Endothelial cell of umbilical vein (primary cell): ENCODE measurements around the gene PLXNA4. TPM values are rescaled to one million over a fixed set of nuclear protein-coding genes. Genes with fewer than 3 reads are reported as not detected.

ENCODE experiments used
- BruUV-seq: library from RNA; stranded (reverse); fragments of 400-500 nt; replicated peaks from 2 replicates; lab custom pipeline; 2021; lab: Mats Ljungman, UMichigan
- CTCF ChIA-PET: fragments of 300-600, 350-600 bp; sonication (Branson Sonifier 250); formaldehyde crosslinking; loops from one replicate; lab custom pipeline; 2021; ENCODE audit warnings: antibody characterized with exemption, inconsistent platforms; lab: Charles Lee
- POLR2A ChIA-PET: fragments of 300-600, 350-600 bp; sonication (Branson Sonifier 250); formaldehyde crosslinking; loops from one replicate; lab custom pipeline; 2021; ENCODE audit warnings: antibody characterized with exemption, inconsistent platforms; lab: Charles Lee
- DNase-seq: peaks from one replicate; pipeline ENCODE4 v3.0.0-alpha.2; 2011; ENCODE audit warnings: low read depth, low spot score
- FAIRE-seq: peaks from 2 replicates; lab custom pipeline; 2011; peaks lifted over from hg19 to GRCh38; lab: Jason Lieb, UNC
- H2AFZ ChIP-seq: 2 replicates; pipeline ENCODE4 v1.6.0; 2012; ENCODE audit warnings: low read depth, low read length, control low read depth, inconsistent platforms
- H3K27ac ChIP-seq: 2 replicates; pipeline ENCODE4 v1.5.1; 2011; ENCODE audit warnings: low read depth, mild to moderate bottlenecking, control low read depth, low read length, moderate library complexity; ENCODE audit not compliant: insufficient read depth
- H3K27me3 ChIP-seq, 2 experiments: 2 replicates each; pipeline versions ENCODE4 v1.6.0 to v1.6.1; 2011; ENCODE audit warnings: low read length in 2 of 2, mixed read lengths in 1 of 2; ENCODE audit not compliant: control insufficient read depth in 2 of 2, insufficient read depth in 2 of 2
- H3K36me3 ChIP-seq, 2 experiments: 2 replicates in 1 of 2; 3 replicates in 1 of 2; pipeline ENCODE4 v1.5.1; 2011; ENCODE audit warnings: low read length in 2 of 2, mild to moderate bottlenecking in 1 of 2, moderate library complexity in 1 of 2; ENCODE audit not compliant: control insufficient read depth in 2 of 2, insufficient read depth in 2 of 2; ENCODE audit errors: extremely low read depth in 1 of 2
- H3K4me1 ChIP-seq: 3 replicates; pipeline ENCODE4 v1.5.1; 2011; ENCODE audit warnings: mild to moderate bottlenecking, low read length; ENCODE audit not compliant: control insufficient read depth, insufficient read depth; ENCODE audit errors: extremely low read depth
- H3K4me2 ChIP-seq: 2 replicates; pipeline ENCODE4 v1.6.1; 2011; ENCODE audit warnings: low read length, control low read depth, mixed read lengths; ENCODE audit not compliant: insufficient read depth
- H3K4me3 ChIP-seq, 3 experiments: fragments of 200-600 bp in 1 of 3; sonication (generic), shearing (Covaris generic) in 1 of 3; replicated peaks in 1 of 3; 2 replicates each; pipeline ENCODE4 v1.5.1; 2011 to 2016; ENCODE audit warnings: control low read depth in 3 of 3, low read length in 3 of 3, mild to moderate bottlenecking in 2 of 3, inconsistent platforms in 1 of 3, low read depth in 1 of 3, moderate library complexity in 1 of 3; ENCODE audit not compliant: insufficient read depth in 1 of 3
- H3K79me2 ChIP-seq: 2 replicates; pipeline ENCODE4 v1.6.0; 2012; ENCODE audit warnings: low read length, inconsistent platforms; ENCODE audit not compliant: control insufficient read depth, insufficient read depth
- H3K9ac ChIP-seq: replicated peaks from 2 replicates; pipeline ENCODE3; 2011; ENCODE audit warnings: low read length, control low read depth; ENCODE audit not compliant: insufficient read depth; ENCODE audit errors: extremely low read depth
- H3K9me1 ChIP-seq: replicated peaks from 3 replicates; pipeline ENCODE4 v1.6.0; 2011; ENCODE audit warnings: mild to moderate bottlenecking, low read length; ENCODE audit not compliant: control insufficient read depth, insufficient read depth; ENCODE audit errors: extremely low read depth
- H3K9me3 ChIP-seq: replicated peaks from 2 replicates; pipeline ENCODE4 v1.5.1; 2012; ENCODE audit warnings: low read length, inconsistent platforms; ENCODE audit not compliant: control insufficient read depth, insufficient read depth
- H4K20me1 ChIP-seq: replicated peaks from 2 replicates; pipeline ENCODE3; 2011; ENCODE audit warnings: mild to moderate bottlenecking, low read length; ENCODE audit not compliant: control insufficient read depth, insufficient read depth; ENCODE audit errors: extremely low read depth
- CTCF ChIP-seq, 2 donors: IDR thresholded peaks; 1 replicate in 1 of 2; 2 replicates in 1 of 2; pipeline ENCODE4 v1.5.1; 2011; ENCODE audit warnings: low read length in 2 of 2, mild to moderate bottlenecking in 2 of 2, moderate library complexity in 2 of 2, control low read depth in 1 of 2, inconsistent platforms in 1 of 2, low read depth in 1 of 2; ENCODE audit not compliant: insufficient read depth in 1 of 2; ENCODE audit errors: extremely low read depth in 1 of 2
- FOS ChIP-seq: IDR thresholded peaks from 2 replicates; pipeline ENCODE4 v1.6.1; 2011; ENCODE audit warnings: mild to moderate bottlenecking, low read length, moderate library complexity, borderline replicate concordance; ENCODE audit not compliant: insufficient read depth
- GATA2 ChIP-seq: IDR thresholded peaks from 2 replicates; pipeline ENCODE4 v1.7.0; 2011; ENCODE audit warnings: low read depth, mild to moderate bottlenecking, moderate library complexity, mixed read lengths, low read length; ENCODE audit not compliant: insufficient read length, insufficient read depth
- MAX ChIP-seq: IDR thresholded peaks from 2 replicates; pipeline ENCODE4 v1.6.1; 2011; ENCODE audit not compliant: insufficient read depth, insufficient read length
- POLR2A ChIP-seq: IDR thresholded peaks from 2 replicates; pipeline ENCODE4 v1.6.1; 2012; ENCODE audit warnings: low read depth, mild to moderate bottlenecking, control low read depth, low read length
- dilution Hi-C: fragments of 300-500 bp; cut with MboI; formaldehyde crosslinking; loops from one replicate; pipeline ENCODE4 v1.15.0; 2019; ENCODE audit warnings: low sequenced_read_pairs; ENCODE audit not compliant: extremely low pct_ligation_motif_present
- intact Hi-C: fragments of 100-400 bp; cut with micrococcal nuclease; formaldehyde crosslinking; loops from one replicate; pipeline ENCODE4 v1.10.0; 2022
- polyA plus RNA-seq, 4 experiments: library from polyadenylated mRNA; depleted of rRNA in 3 of 4; stranded (reverse) in 3 of 4; unstranded in 1 of 4; fragments of >200 nt; gene quantifications; 2 replicates each; pipeline versions ENCODE4 v1.2.1 to v1.2.3, GENCODE V29; 2011 to 2012; ENCODE audit warnings: missing spikeins in 1 of 4
- total RNA-seq: library from RNA; stranded (reverse); gene quantifications from 2 replicates; pipeline ENCODE4 v1.2.3, GENCODE V29; 2021

Gene PLXNA4
- total and polyA plus RNA-seq, 2 donors (not counting 3 experiments of a cell fraction or from before 2014, with no cell fraction given): 12.1 to 20.4 TPM

- intact Hi-C loops: no loop called here
- H2AFZ ChIP-seq: no peak overlapping the region
- no peak overlapping the region for H3K9ac ChIP-seq
- no peak overlapping the region for H3K4me3 ChIP-seq
- no peaks in the 10 kb centered on the region for H3K9me1 ChIP-seq
- H3K27me3 ChIP-seq: no peaks in the 10 kb centered on the region
- no peak for DNase-seq
- H3K4me2 ChIP-seq: no peak overlapping the region
- H3K36me3 ChIP-seq: no peaks in the 10 kb centered on the region
- H3K9me3 ChIP-seq: no peaks in the 10 kb centered on the region
- FAIRE-seq: no peak
- H3K79me2 ChIP-seq: no peaks in the 10 kb centered on the region
- dilution Hi-C loops: no loop called here
- H3K27ac ChIP-seq: no peak overlapping the region
- peaks cover 20% of the 10 kb centered on the region for H3K4me1 ChIP-seq
- TF ChIP-seq MAX: no peak
- no TSS peak for BruUV-seq
- ChIA-PET POLR2A (no interaction called here), CTCF (interaction anchor here (1.3 kb wide), 1 partner anchor 20 kb away, joined by 5 read pairs; no protein-coding TSS in a partner anchor)
- no peaks in the 10 kb centered on the region for H4K20me1 ChIP-seq
Observed at GRCh38 chr7:132438926-132439325, 137.3 kb downstream of the PLXNA4 start.

- no peaks in the 10 kb centered on the region for H3K79me2 ChIP-seq
- DNase-seq (peak; percentile 42), FAIRE-seq (peak; percentile 55)
- ChIA-PET POLR2A (no interaction called here), CTCF (interaction anchor here (1.3 kb wide), 1 partner anchor 19 kb away, joined by 5 read pairs; no protein-coding TSS in a partner anchor)
- no peak for TF ChIP-seq POLR2A
- no peak for TF ChIP-seq CTCF (IDR thresholded peaks at IDR 0.05; ENCODE audit: extremely low read depth in 1 of 2, insufficient read depth in 1 of 2, low read depth in 1 of 2, low read length in 2 of 2)
- no peak for TF ChIP-seq GATA2
- no peak for TF ChIP-seq FOS
- no peak overlapping the region for H3K4me3 ChIP-seq
- H3K9ac ChIP-seq: no peak overlapping the region
- dilution Hi-C loops (no loop called here), intact Hi-C loops (no loop called here)
- H3K36me3 ChIP-seq: no peaks in the 10 kb centered on the region
- H4K20me1 ChIP-seq: no peaks in the 10 kb centered on the region
- no peaks in the 10 kb centered on the region for H3K9me1 ChIP-seq
- H3K27ac ChIP-seq: no peak overlapping the region
- H3K9me3 ChIP-seq: no peaks in the 10 kb centered on the region
- no peak overlapping the region for H3K4me2 ChIP-seq
- no peaks in the 10 kb centered on the region for H3K27me3 ChIP-seq
- no TSS peak for BruUV-seq
- H2AFZ ChIP-seq: peak overlapping the region; percentile 3
- H3K4me1 ChIP-seq: peaks cover 20% of the 10 kb centered on the region
Observed at GRCh38 chr7:132437730-132438129, 138.5 kb downstream of the PLXNA4 start.
